GM19372 (cell line): ENCODE measurements around the gene PARM1.

Source experiments
- ATAC-seq: cut with Tn5 transposase; IDR thresholded peaks from one replicate; pipeline ENCODE4 v1.9.1; 2021; ENCODE audit warnings: mild to moderate bottlenecking, low read depth, moderate library complexity; ENCODE audit not compliant: unreplicated experiment

Gene PARM1

GRCh38 chr4:75028196-75028854 is 95.4 kb downstream of the PARM1 start:
- ATAC-seq = no peak

- no peak for ATAC-seq
Observed at GRCh38 chr4:75030028-75030427, 97.1 kb downstream of the PARM1 start.

- no peak for ATAC-seq
Observed at GRCh38 chr4:75030649-75031235, 97.8 kb downstream of the PARM1 start.

GRCh38 chr4:75031775-75032174 is 98.9 kb downstream of the PARM1 start:
- no peak for ATAC-seq

GRCh38 chr4:75034523-75034922 is 101.6 kb downstream of the PARM1 start:
- no peak for ATAC-seq

- no peak for ATAC-seq
Observed at GRCh38 chr4:75035321-75035720, 102.4 kb downstream of the PARM1 start.

- ATAC-seq = no peak
Observed at GRCh38 chr4:75036046-75036830, 103.3 kb downstream of the PARM1 start.

GRCh38 chr4:75037252-75037651 is 104.3 kb downstream of the PARM1 start:
- ATAC-seq = no peak

- ATAC-seq = no peak
Observed at GRCh38 chr4:75038376-75038775, 105.5 kb downstream of the PARM1 start.

GRCh38 chr4:75040703-75041102 is 107.8 kb downstream of the PARM1 start:
- ATAC-seq = no peak

- ATAC-seq = no peak
Observed at GRCh38 chr4:75042601-75043208, 109.8 kb downstream of the PARM1 start.

- no peak for ATAC-seq
Observed at GRCh38 chr4:75046226-75046625, 113.3 kb downstream of the PARM1 start.

GRCh38 chr4:75046641-75047040 is 113.7 kb downstream of the PARM1 start:
- ATAC-seq = no peak

- no peak for ATAC-seq
Observed at GRCh38 chr4:75048208-75048879, 115.4 kb downstream of the PARM1 start.

GRCh38 chr4:75051431-75051830 is 118.5 kb downstream of the PARM1 start:
- no peak for ATAC-seq

- no peak for ATAC-seq
Observed at GRCh38 chr4:75053352-75053751, 120.4 kb downstream of the PARM1 start.

GRCh38 chr4:75054078-75054477 is 121.2 kb downstream of the PARM1 start:
- no peak for ATAC-seq

GRCh38 chr4:75056277-75056676 is 123.4 kb downstream of the PARM1 start:
- no peak for ATAC-seq

- no peak for ATAC-seq
Observed at GRCh38 chr4:75057369-75057768, 124.5 kb downstream of the PARM1 start.

GRCh38 chr4:75058486-75058885 is 125.6 kb downstream of the PARM1 start:
- no peak for ATAC-seq

GRCh38 chr4:75063433-75063832 is 130.5 kb downstream of the PARM1 start:
- no peak for ATAC-seq
